RWPE1 (cell line): ENCODE data around the gene PDE7B.

Source experiments
- CTCF ChIA-PET: fragments of 350-600 bp; sonication (Branson Sonifier 250); formaldehyde crosslinking; extraction: SDS; loops from one replicate; lab custom pipeline; 2021; lab: Yijun Ruan, JAX
- POLR2A ChIA-PET: fragments of 400-600 bp; formaldehyde crosslinking; extraction: SDS; loops from one replicate; lab custom pipeline; 2020; ENCODE audit warnings: antibody characterized with exemption; ENCODE audit not compliant: low non-redundant PET; lab: Yijun Ruan, JAX
- DNase-seq: peaks from one replicate; pipeline ENCODE4 v3.0.0; 2012; ENCODE audit warnings: low spot score
- H3K27ac ChIP-seq: fragments of 450-650 bp; 2 replicates; pipeline ENCODE4 v1.5.1; 2017
- TF ChIP-seq, protein P1 (sequence below): fragments of 450-650 bp; conservative IDR thresholded peaks from 2 replicates; pipeline ENCODE4 v1.5.1; 2017; ENCODE audit warnings: low read depth, mild to moderate bottlenecking

PDE7B gene

DNA sequence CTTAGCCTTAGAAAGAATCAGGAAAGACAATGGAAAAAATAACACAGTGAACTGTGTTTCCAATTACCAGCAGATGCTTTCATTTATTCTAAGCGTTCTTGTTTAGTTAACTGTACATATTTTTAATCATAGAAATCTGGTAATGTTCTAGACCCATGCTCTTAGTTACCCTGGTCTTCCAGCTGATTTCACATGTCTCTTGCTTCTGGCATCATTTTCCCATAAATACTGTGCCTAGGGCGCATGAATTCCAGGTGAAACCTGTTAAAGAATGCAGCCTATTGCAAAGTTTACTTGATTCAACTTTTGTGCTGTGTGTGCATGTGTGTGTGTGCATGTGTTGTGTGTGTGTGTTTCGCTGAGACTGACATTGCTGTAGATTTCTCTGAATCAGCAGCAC is 178.6 kb downstream of the PDE7B start:
- no peak for DNase-seq
- TF ChIP-seq, protein P1, sequence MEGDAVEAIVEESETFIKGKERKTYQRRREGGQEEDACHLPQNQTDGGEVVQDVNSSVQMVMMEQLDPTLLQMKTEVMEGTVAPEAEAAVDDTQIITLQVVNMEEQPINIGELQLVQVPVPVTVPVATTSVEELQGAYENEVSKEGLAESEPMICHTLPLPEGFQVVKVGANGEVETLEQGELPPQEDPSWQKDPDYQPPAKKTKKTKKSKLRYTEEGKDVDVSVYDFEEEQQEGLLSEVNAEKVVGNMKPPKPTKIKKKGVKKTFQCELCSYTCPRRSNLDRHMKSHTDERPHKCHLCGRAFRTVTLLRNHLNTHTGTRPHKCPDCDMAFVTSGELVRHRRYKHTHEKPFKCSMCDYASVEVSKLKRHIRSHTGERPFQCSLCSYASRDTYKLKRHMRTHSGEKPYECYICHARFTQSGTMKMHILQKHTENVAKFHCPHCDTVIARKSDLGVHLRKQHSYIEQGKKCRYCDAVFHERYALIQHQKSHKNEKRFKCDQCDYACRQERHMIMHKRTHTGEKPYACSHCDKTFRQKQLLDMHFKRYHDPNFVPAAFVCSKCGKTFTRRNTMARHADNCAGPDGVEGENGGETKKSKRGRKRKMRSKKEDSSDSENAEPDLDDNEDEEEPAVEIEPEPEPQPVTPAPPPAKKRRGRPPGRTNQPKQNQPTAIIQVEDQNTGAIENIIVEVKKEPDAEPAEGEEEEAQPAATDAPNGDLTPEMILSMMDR = no peak
- ChIA-PET CTCF (no interaction called here), POLR2A (no interaction called here)
- H3K27ac ChIP-seq = no peak overlapping the region

DNA sequence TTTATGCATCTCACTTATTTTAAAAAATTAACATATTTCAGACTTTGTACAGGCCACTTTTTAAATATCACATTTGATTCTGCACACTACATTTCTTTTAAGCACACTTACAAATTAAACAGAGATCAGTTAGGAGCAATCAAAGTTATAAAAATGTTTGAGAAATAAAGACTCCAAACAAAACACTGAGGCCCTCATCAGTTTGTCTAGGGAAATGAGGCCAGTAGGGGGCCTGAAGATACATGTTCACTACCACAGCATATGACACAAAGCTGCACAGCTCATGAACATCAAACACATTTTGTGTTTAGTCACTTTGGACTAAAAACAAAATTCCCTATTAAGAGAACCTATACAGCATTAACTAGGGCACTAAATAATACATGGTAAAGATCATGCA is 180.5 kb downstream of the PDE7B start:
- POLR2A ChIA-PET = no interaction called here
- no peak overlapping the region for H3K27ac ChIP-seq
- peak; percentile 38 for DNase-seq
- TF ChIP-seq, protein P1 = 0 out of 2 replicates have a peak, but pooled peaks have one; percentile 10
- CTCF ChIA-PET = interaction anchor here (0.6 to 1.5 kb wide), 4 partner anchors 13 to 195 kb away, joined by 3 to 6 read pairs (median 4); no protein-coding TSS in a partner anchor

- ChIA-PET POLR2A (no interaction called here), CTCF (interaction anchor here (1.5 kb wide), 1 partner anchor 193 kb away, joined by 6 read pairs; no protein-coding TSS in a partner anchor)
- H3K27ac ChIP-seq = no peak overlapping the region
- DNase-seq = no peak
- TF ChIP-seq, protein P1 = no peak
Observed at GRCh38 chr6:136033416-136033815, 181.9 kb downstream of the PDE7B start.

- TF ChIP-seq, protein P1 = no peak
- ChIA-PET CTCF (interaction anchor here (0.6 kb wide), 1 partner anchor 804 kb away, joined by 4 read pairs; no protein-coding TSS in a partner anchor), POLR2A (no interaction called here)
- DNase-seq = no peak
- H3K27ac ChIP-seq = no peak overlapping the region
Observed at GRCh38 chr6:136034422-136034821, 182.9 kb downstream of the PDE7B start.

DNA sequence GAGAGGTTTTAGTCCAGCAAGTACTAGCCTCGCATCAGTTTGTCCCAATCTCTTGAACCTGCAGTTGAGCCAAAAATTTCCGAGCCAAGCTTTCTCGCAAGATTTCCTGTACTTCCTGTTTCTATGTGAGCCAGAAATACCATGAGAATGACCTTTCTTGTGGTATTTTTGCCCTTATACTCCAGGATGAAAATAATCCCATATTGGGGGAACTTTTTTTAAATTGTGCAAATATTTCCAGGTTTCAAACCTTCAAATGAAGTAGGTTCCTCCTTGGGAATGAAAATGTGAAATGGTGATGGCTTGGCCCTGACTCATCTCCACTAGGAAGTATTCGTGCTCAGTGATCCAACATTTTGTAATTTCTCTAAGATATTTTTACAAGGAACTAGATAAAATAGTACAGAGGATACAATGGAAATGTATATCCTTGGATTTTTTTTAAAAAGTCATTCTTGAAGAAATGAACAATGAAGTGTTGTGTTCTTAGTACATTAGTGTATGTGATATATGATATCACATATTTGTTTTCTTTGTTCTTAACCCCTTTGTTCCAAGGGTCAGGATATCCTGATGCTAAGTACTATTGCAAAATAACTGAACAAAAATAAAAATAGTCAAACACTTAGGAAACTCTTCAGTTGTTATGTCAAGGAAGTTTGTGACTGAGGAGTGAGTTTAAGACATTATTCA is 184.0 kb downstream of the PDE7B start:
- CTCF ChIA-PET = no interaction called here
- no peak for DNase-seq
- TF ChIP-seq, protein P1 = no peak
- POLR2A ChIA-PET = no interaction called here
- no peak overlapping the region for H3K27ac ChIP-seq

DNA sequence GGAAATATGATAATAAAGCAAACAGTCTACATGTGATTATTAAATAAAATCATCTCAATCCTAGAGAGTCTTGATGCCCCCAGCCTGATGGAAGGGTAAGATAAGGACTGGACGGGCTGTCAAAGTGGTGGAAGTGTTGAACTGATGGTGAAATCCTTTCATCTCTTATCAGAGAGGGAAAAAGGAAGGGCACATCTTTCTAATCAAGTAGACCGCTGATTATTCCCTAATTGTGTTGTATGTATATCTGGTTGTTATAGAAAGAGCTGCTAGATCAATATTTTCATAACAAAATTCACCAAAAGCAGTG is 184.5 kb downstream of the PDE7B start:
- DNase-seq = no peak
- H3K27ac ChIP-seq = no peak overlapping the region
- POLR2A ChIA-PET = no interaction called here
- TF ChIP-seq, protein P1 = no peak
- CTCF ChIA-PET = no interaction called here
